ENCODE data around the gene TRIM25. TPM values are rescaled to one million over a fixed set of nuclear protein-coding genes. Genes with fewer than 3 reads are reported as not detected.

The TRIM25 gene
- total and polyA plus RNA-seq, 4 experiments from 2014 or later, result 2.9 to 62.7 (median 33.4) TPM

GRCh38 chr17:56903560-56903959 is 10.3 kb downstream of the TRIM25 start:
- Mint-ChIP-seq H3K27ac (no peak overlapping the region), H3K36me3 (peaks cover 70 to 83% of the 10 kb centered on the region in 2 donors), H3K4me3 (no peak overlapping the region), H3K9me3 (no peaks in the 10 kb centered on the region), H3K4me1 (peaks cover 12 to 23% (median 18%) of the 10 kb centered on the region in 4 donors), H3K27me3 (no peaks in the 10 kb centered on the region)
- H3K9me3 ChIP-seq (ENCODE audit: control insufficient read depth in 1 of 2, low read length in 2 of 2), result no peaks in the 10 kb centered on the region
- ChIA-PET POLR2A (ENCODE audit: partially characterized antibody) (interaction anchor here (0.6 to 3.9 kb wide), 3 partner anchors 10 to 411 kb away, joined by 3 to 14 read pairs (median 5); partner anchors contain the start of gene TRIM25), CTCF (ENCODE audit: partially characterized antibody) (interaction anchor here (2.1 kb wide), 1 partner anchor 84 kb away, joined by 8 read pairs; no protein-coding TSS in a partner anchor)
- no peak overlapping the region for H3K4me3 ChIP-seq (ENCODE audit: low read length in 2 of 2)
- H3K36me3 ChIP-seq (ENCODE audit: insufficient read depth, low read length), result peaks cover 79% of the 10 kb centered on the region
- H3K4me1 ChIP-seq (ENCODE audit: insufficient read depth, low read length), result peaks cover 10% of the 10 kb centered on the region
- no peak overlapping the region for H3K27ac ChIP-seq (ENCODE audit: low read depth, low read length)
- intact Hi-C loops (cut with micrococcal nuclease), result no loop called here
- H3K27me3 ChIP-seq (ENCODE audit: insufficient read depth, low read length), result no peaks in the 10 kb centered on the region
- no peak for DNase-seq

- ChIA-PET POLR2A (ENCODE audit: partially characterized antibody) (interaction anchor here (2.3 to 3.9 kb wide), 2 partner anchors 8 to 12 kb away, joined by 5 to 14 read pairs; partner anchors contain the start of gene TRIM25), CTCF (ENCODE audit: partially characterized antibody) (interaction anchor here (0.7 to 1.4 kb wide), 3 partner anchors 9 to 37 kb away, joined by 3 to 6 read pairs (median 3); no protein-coding TSS in a partner anchor)
- H3K4me3 Mint-ChIP-seq, result no peak overlapping the region
- no peaks in the 10 kb centered on the region for H3K9me3 Mint-ChIP-seq
- no peak for DNase-seq
- no peaks in the 10 kb centered on the region for H3K27me3 Mint-ChIP-seq
- Histone ChIP-seq H3K9me3 (ENCODE audit: control insufficient read depth in 1 of 2, low read length in 2 of 2) (no peaks in the 10 kb centered on the region), H3K36me3 (ENCODE audit: insufficient read depth, low read length) (peaks cover 84% of the 10 kb centered on the region), H3K4me1 (ENCODE audit: insufficient read depth, low read length) (no peaks in the 10 kb centered on the region), H3K27ac (ENCODE audit: low read depth, low read length) (no peak overlapping the region), H3K4me3 (ENCODE audit: low read length in 2 of 2) (no peak overlapping the region), H3K27me3 (ENCODE audit: insufficient read depth, low read length) (no peaks in the 10 kb centered on the region)
- peaks cover 70 to 83% of the 10 kb centered on the region in 2 donors for H3K36me3 Mint-ChIP-seq
- intact Hi-C loops (cut with micrococcal nuclease), result no loop called here
- H3K4me1 Mint-ChIP-seq, result peaks cover 6 to 14% (median 8%) of the 10 kb centered on the region in 4 donors
- H3K27ac Mint-ChIP-seq, result peak overlapping the region in 2 of 7 donors; percentile 16 to 24
Measured at GRCh38 chr17:56902348-56902747, 11.5 kb downstream of the TRIM25 start.

DNA sequence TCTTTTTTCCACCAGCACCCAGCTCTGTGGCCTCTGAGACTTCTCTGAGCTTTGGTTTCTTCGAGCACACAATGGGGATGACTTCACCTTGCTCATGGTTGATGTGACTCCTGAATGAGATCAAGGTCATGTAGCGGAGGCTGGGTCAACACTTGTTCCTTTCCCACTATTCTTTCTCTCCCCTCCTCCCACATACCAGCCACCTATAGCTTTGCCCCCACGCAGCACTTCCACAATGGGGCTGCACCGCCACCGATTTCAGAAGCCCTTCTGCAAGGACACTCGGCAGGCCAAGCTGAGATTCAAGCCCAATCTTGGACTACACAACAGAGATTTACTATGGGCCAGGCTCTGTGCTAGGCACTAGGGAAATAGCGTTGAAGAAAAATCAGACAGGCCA is 14.4 kb downstream of the TRIM25 start:
- H3K36me3 ChIP-seq (ENCODE audit: insufficient read depth, low read length), result peaks cover 96% of the 10 kb centered on the region
- no peaks in the 10 kb centered on the region for H3K27me3 ChIP-seq (ENCODE audit: insufficient read depth, low read length)
- intact Hi-C loops (cut with micrococcal nuclease), result no loop called here
- Mint-ChIP-seq H3K4me1 (peaks cover 0 to 7% (median 4%) of the 10 kb centered on the region in 4 donors), H3K36me3 (peaks cover 70 to 88% of the 10 kb centered on the region in 2 donors), H3K9me3 (no peaks in the 10 kb centered on the region), H3K27ac (no peak overlapping the region), H3K27me3 (no peaks in the 10 kb centered on the region), H3K4me3 (no peak overlapping the region)
- DNase-seq, result no peak
- H3K27ac ChIP-seq (ENCODE audit: low read depth, low read length), result no peak overlapping the region
- no peaks in the 10 kb centered on the region for H3K9me3 ChIP-seq (ENCODE audit: control insufficient read depth in 1 of 2, low read length in 2 of 2)
- ChIA-PET CTCF (ENCODE audit: partially characterized antibody) (interaction anchor here (2.4 kb wide), 1 partner anchor 10 kb away, joined by 5 read pairs; no protein-coding TSS in a partner anchor), POLR2A (ENCODE audit: partially characterized antibody) (no interaction called here)
- no peaks in the 10 kb centered on the region for H3K4me1 ChIP-seq (ENCODE audit: insufficient read depth, low read length)
- no peak overlapping the region for H3K4me3 ChIP-seq (ENCODE audit: low read length in 2 of 2)

- peaks cover 69 to 87% of the 10 kb centered on the region in 2 donors for H3K36me3 Mint-ChIP-seq
- Histone ChIP-seq H3K36me3 (ENCODE audit: insufficient read depth, low read length) (peaks cover 93% of the 10 kb centered on the region), H3K27ac (ENCODE audit: low read depth, low read length) (no peak overlapping the region), H3K4me3 (ENCODE audit: low read length in 2 of 2) (no peak overlapping the region), H3K4me1 (ENCODE audit: insufficient read depth, low read length) (no peaks in the 10 kb centered on the region), H3K27me3 (ENCODE audit: insufficient read depth, low read length) (no peaks in the 10 kb centered on the region), H3K9me3 (ENCODE audit: control insufficient read depth in 1 of 2, low read length in 2 of 2) (no peaks in the 10 kb centered on the region)
- intact Hi-C loops (cut with micrococcal nuclease), result no loop called here
- ChIA-PET POLR2A (ENCODE audit: partially characterized antibody) (no interaction called here), CTCF (ENCODE audit: partially characterized antibody) (interaction anchor here (2.4 kb wide), 1 partner anchor 11 kb away, joined by 5 read pairs; no protein-coding TSS in a partner anchor)
- peaks cover 0 to 5% (median 1%) of the 10 kb centered on the region in 4 donors for H3K4me1 Mint-ChIP-seq
- H3K4me3 Mint-ChIP-seq, result no peak overlapping the region
- no peak for DNase-seq
- no peaks in the 10 kb centered on the region for H3K9me3 Mint-ChIP-seq
- H3K27me3 Mint-ChIP-seq, result no peaks in the 10 kb centered on the region
- H3K27ac Mint-ChIP-seq, result no peak overlapping the region
Measured at GRCh38 chr17:56898874-56899273, 15.0 kb downstream of the TRIM25 start.

- H3K27me3 Mint-ChIP-seq, result no peaks in the 10 kb centered on the region
Measured at GRCh38 chr17:56897646-56898424, 16.0 kb downstream of the TRIM25 start.

DNA sequence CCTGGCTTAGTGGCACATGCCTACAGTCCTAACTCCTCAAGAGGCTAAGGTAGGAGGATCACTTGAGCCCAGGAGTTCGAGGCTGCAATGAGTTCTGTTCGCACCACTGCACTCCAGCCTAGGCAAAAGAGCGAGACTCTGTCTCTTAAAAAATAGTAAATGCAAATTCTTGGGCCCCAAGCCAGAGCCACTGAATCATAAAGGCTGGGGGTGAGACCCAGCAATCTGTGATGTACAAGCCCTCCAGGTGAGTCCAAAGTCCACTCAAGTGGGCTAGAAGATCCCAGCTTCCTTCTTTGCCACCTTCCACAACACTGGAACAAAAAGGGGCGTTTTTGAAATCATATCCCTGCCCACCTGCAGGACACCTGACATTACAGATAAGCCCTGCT is 16.9 kb downstream of the TRIM25 start:
- Mint-ChIP-seq H3K4me1 (peaks cover 0 to 8% (median under 1%) of the 10 kb centered on the region in 4 donors), H3K27ac (no peak overlapping the region), H3K36me3 (peaks cover 74 to 90% of the 10 kb centered on the region in 2 donors), H3K27me3 (no peaks in the 10 kb centered on the region), H3K9me3 (no peaks in the 10 kb centered on the region), H3K4me3 (no peak overlapping the region)
- Histone ChIP-seq H3K9me3 (ENCODE audit: control insufficient read depth in 1 of 2, low read length in 2 of 2) (no peaks in the 10 kb centered on the region), H3K4me1 (ENCODE audit: insufficient read depth, low read length) (no peaks in the 10 kb centered on the region), H3K27ac (ENCODE audit: low read depth, low read length) (no peak overlapping the region), H3K36me3 (ENCODE audit: insufficient read depth, low read length) (peaks cover 93% of the 10 kb centered on the region), H3K27me3 (ENCODE audit: insufficient read depth, low read length) (no peaks in the 10 kb centered on the region), H3K4me3 (ENCODE audit: low read length in 2 of 2) (no peak overlapping the region)
- no peak for DNase-seq
- POLR2A ChIA-PET (ENCODE audit: partially characterized antibody), result interaction anchor here (0.6 kb wide), 1 partner anchor 21 kb away, joined by 3 read pairs; no protein-coding TSS in a partner anchor
- intact Hi-C loops (cut with micrococcal nuclease), result no loop called here
- CTCF ChIA-PET (ENCODE audit: partially characterized antibody), result no interaction called here

More at GRCh38 chr17:56897646-56898424, 16.0 kb downstream of the TRIM25 start:
- ChIA-PET CTCF (ENCODE audit: partially characterized antibody) (no interaction called here), POLR2A (ENCODE audit: partially characterized antibody) (no interaction called here)
- intact Hi-C loops (cut with micrococcal nuclease), result no loop called here
- peaks cover 72 to 90% of the 10 kb centered on the region in 2 donors for H3K36me3 Mint-ChIP-seq
- H3K4me3 Mint-ChIP-seq, result no peak overlapping the region
- no peaks in the 10 kb centered on the region for H3K9me3 ChIP-seq (ENCODE audit: control insufficient read depth in 1 of 2, low read length in 2 of 2)
- no peaks in the 10 kb centered on the region for H3K27me3 ChIP-seq (ENCODE audit: insufficient read depth, low read length)
- no peak overlapping the region for H3K4me3 ChIP-seq (ENCODE audit: low read length in 2 of 2)
- peaks cover 0 to 5% (median under 1%) of the 10 kb centered on the region in 4 donors for H3K4me1 Mint-ChIP-seq
- DNase-seq, result no peak
- no peaks in the 10 kb centered on the region for H3K4me1 ChIP-seq (ENCODE audit: insufficient read depth, low read length)
- peaks cover 93% of the 10 kb centered on the region for H3K36me3 ChIP-seq (ENCODE audit: insufficient read depth, low read length)
- H3K27ac ChIP-seq (ENCODE audit: low read depth, low read length), result no peak overlapping the region
- H3K27ac Mint-ChIP-seq, result peak overlapping the region in 3 of 7 donors; percentile 2 to 74 (median 16)
- H3K9me3 Mint-ChIP-seq, result no peaks in the 10 kb centered on the region

- Histone ChIP-seq H3K36me3 (ENCODE audit: insufficient read depth, low read length) (peaks cover 93% of the 10 kb centered on the region), H3K9me3 (ENCODE audit: control insufficient read depth in 1 of 2, low read length in 2 of 2) (no peaks in the 10 kb centered on the region), H3K27ac (ENCODE audit: low read depth, low read length) (no peak overlapping the region), H3K27me3 (ENCODE audit: insufficient read depth, low read length) (no peaks in the 10 kb centered on the region), H3K4me3 (ENCODE audit: low read length in 2 of 2) (no peak overlapping the region), H3K4me1 (ENCODE audit: insufficient read depth, low read length) (no peaks in the 10 kb centered on the region)
- H3K27me3 Mint-ChIP-seq, result no peaks in the 10 kb centered on the region
- peaks cover 69 to 90% of the 10 kb centered on the region in 2 donors for H3K36me3 Mint-ChIP-seq
- peaks cover 0 to 8% (median under 1%) of the 10 kb centered on the region in 4 donors for H3K4me1 Mint-ChIP-seq
- H3K4me3 Mint-ChIP-seq, result no peak overlapping the region
- CTCF ChIA-PET (ENCODE audit: partially characterized antibody), result no interaction called here
- POLR2A ChIA-PET (ENCODE audit: partially characterized antibody), result interaction anchor here (0.6 kb wide), 1 partner anchor 22 kb away, joined by 3 read pairs; no protein-coding TSS in a partner anchor
- no peaks in the 10 kb centered on the region for H3K9me3 Mint-ChIP-seq
- intact Hi-C loops (cut with micrococcal nuclease), result no loop called here
- no peak overlapping the region for H3K27ac Mint-ChIP-seq
- DNase-seq, result no peak
Measured at GRCh38 chr17:56896217-56896967, 17.5 kb downstream of the TRIM25 start.
